ENCODE results near the gene CFAP97. TPM values are rescaled to one million over a fixed set of nuclear protein-coding genes. Genes with fewer than 3 reads are reported as not detected.
A peak's percentile ranks its signal among the peaks of the same experiment; 100 is the strongest.

CFAP97 gene
- total and polyA plus RNA-seq, 9 of the 15 experiments (the other 6 are each of a cell fraction or from before 2014, with no cell fraction given) = 17.3 to 57.8 (median 44.4) TPM

DNA sequence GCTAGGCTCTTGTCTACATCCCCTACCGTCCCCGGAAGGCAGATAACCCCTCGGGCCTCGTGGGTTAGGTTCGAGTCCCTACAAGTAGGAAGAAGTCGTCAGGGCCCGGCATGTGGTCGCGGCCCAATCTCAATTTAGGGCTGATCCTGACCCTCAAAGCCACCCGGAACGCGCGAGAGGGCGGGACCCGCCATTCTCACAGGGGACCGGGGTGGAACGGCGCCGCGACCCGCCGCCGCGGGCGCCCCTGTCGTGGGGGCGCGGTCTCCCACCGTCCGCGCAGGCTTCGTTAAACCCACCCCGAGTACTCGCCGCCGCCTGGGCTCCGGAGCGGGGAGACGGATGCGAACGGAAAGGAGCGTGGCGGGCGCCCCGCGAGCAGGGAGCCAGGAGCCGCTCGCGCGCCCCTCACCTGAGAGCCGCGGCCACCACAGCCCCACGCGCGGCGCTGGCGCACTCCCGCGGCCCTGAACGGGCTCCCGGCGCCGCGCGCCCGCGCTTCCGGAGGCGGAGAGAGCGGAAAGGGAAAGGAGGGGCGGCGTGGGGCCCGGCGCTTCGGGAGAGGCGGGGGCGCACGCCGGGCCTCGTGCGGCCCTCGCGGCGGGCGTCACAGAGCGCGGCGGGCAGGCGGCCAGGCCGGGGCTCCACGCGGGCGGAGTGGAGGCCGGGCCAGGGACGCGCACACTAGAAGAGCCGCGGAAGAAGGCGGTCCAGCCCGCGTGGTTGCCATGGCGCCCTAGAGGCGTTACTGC, at the start of gene CFAP97 (continued):
- TF ChIP-seq, protein P1, sequence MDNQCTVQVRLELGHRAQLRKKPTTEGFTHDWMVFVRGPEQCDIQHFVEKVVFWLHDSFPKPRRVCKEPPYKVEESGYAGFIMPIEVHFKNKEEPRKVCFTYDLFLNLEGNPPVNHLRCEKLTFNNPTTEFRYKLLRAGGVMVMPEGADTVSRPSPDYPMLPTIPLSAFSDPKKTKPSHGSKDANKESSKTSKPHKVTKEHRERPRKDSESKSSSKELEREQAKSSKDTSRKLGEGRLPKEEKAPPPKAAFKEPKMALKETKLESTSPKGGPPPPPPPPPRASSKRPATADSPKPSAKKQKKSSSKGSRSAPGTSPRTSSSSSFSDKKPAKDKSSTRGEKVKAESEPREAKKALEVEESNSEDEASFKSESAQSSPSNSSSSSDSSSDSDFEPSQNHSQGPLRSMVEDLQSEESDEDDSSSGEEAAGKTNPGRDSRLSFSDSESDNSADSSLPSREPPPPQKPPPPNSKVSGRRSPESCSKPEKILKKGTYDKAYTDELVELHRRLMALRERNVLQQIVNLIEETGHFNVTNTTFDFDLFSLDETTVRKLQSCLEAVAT (IDR thresholded peaks at IDR 0.05) = no peak
- TF ChIP-seq ZBTB43 (CRISPR knock-in tag; IDR thresholded peaks at IDR 0.05) (no peak), ZNF175 (CRISPR knock-in tag; IDR thresholded peaks at IDR 0.05; ENCODE audit: low read depth) (no peak; the same call in 1 of the 2 replicates), NCOA6 (IDR thresholded peaks at IDR 0.05) (no peak), TFAM (CRISPR knock-in tag; conservative IDR thresholded peaks at IDR 0.05) (no peak), U2AF2 (optimal IDR thresholded peaks at IDR 0.05; ENCODE audit: low read depth, low read length) (no peak), ZFP1 (CRISPR knock-in tag; IDR thresholded peaks at IDR 0.05) (no peak), ZBTB5 (IDR thresholded peaks at IDR 0.05) (no peak), ATF1 (CRISPR knock-in tag; IDR thresholded peaks at IDR 0.05) (no peak), ATF1 (tag; IDR thresholded peaks at IDR 0.05) (no peak), ILF3 (IDR thresholded peaks at IDR 0.05; ENCODE audit: borderline replicate concordance) (no peak; the same call in 1 of the 2 replicates), CREB3L1 (IDR thresholded peaks at IDR 0.05; ENCODE audit: borderline replicate concordance, low read depth) (peak; percentile 50; the same call in 1 of the 2 replicates)
- TF ChIP-seq, protein P2, sequence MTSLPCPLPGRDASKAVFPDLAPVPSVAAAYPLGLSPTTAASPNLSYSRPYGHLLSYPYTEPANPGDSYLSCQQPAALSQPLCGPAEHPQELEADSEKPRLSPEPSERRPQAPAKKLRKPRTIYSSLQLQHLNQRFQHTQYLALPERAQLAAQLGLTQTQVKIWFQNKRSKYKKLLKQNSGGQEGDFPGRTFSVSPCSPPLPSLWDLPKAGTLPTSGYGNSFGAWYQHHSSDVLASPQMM (CRISPR knock-in tag; IDR thresholded peaks at IDR 0.05) = no peak
